K562 (cell line): ENCODE results near the gene DKC1.

Experiments used
- CHD4 ChIP-seq: fragments of 200-600 bp; sonication (generic); IDR thresholded peaks from 3 replicates; pipeline ENCODE4 v1.6.1; 2012; ENCODE audit warnings: low read depth, mild to moderate bottlenecking, mixed read lengths, low read length, inconsistent platforms; ENCODE audit not compliant: insufficient read depth, insufficient replicate concordance, poor library complexity, severe bottlenecking
- EZH2 ChIP-seq: IDR thresholded peaks from 2 replicates; pipeline ENCODE4 v1.6.1; 2012; ENCODE audit warnings: low read depth, mild to moderate bottlenecking, inconsistent platforms, low read length, borderline replicate concordance
- SPI1 ChIP-seq: IDR thresholded peaks from 2 replicates; pipeline ENCODE4 v1.6.1; 2011; ENCODE audit warnings: low read depth, low read length, control low read depth, borderline replicate concordance
- SREBF1 ChIP-seq: fragments of 150-350 bp; IDR thresholded peaks from 2 replicates; pipeline ENCODE4 v1.6.1; 2014; ENCODE audit warnings: antibody characterized with exemption, low read depth, low read length, borderline replicate concordance
- TARDBP ChIP-seq: fragments of 450-650 bp; IDR thresholded peaks from 2 replicates; pipeline ENCODE4 v1.6.1; 2016
- ZNF586 ChIP-seq: fragments of 450-650 bp; formaldehyde crosslinking; conservative IDR thresholded peaks from 2 replicates; pipeline ENCODE4 v1.4.0; 2020; ENCODE audit warnings: mild to moderate bottlenecking, moderate library complexity

GRCh38 chrX:154774622-154775021 is 12.0 kb downstream of the DKC1 start:
- TF ChIP-seq SREBF1 (no peak), ZNF586 (CRISPR knock-in tag) (no peak), SPI1 (no peak), EZH2 (no peak), CHD4 (no peak), TARDBP (no peak)
